K562 (cell line): Measurements from ENCODE around the gene ITSN2. TPM values are rescaled to one million over a fixed set of nuclear protein-coding genes. Genes with fewer than 3 reads are reported as not detected.

Source experiments
- ATAC-seq: fragments of 200-7000 bp; cut with Tn5 transposase; 3 replicates; pipeline ENCODE4 v1.9.1; 2020; ENCODE audit warnings: moderate library complexity
- BruUV-seq: library from RNA; stranded (reverse); fragments of 400-500 nt; replicated peaks from 2 replicates; lab custom pipeline; 2021; lab: Mats Ljungman, UMichigan
- CTCF ChIA-PET: fragments of 300-600 bp; formaldehyde crosslinking; extraction: SDS; loops from one replicate; lab custom pipeline; 2021; ENCODE audit warnings: low intra/inter-chr PET ratio; lab: Yijun Ruan, JAX
- POLR2A ChIA-PET: fragments of 300-600, 350-650 bp; sonication (Branson Sonifier 250); formaldehyde crosslinking; extraction: SDS; loops from one replicate; lab custom pipeline; 2021; ENCODE audit warnings: antibody characterized with exemption, inconsistent platforms; lab: Yijun Ruan, JAX
- DNase-seq, 4 experiments: peaks; one replicate each; pipeline versions ENCODE4 v3.0.0 to v3.0.0-alpha.2; 2011 to 2018; ENCODE audit warnings: low spot score in 3 of 4, mixed read lengths in 3 of 4; ENCODE audit errors: extremely low read depth in 1 of 4
- FAIRE-seq: peaks from 2 replicates; lab custom pipeline; 2011; peaks lifted over from hg19 to GRCh38; lab: Jason Lieb, UNC
- H2AFZ ChIP-seq: 2 replicates; pipeline ENCODE4 v1.6.0; 2011; ENCODE audit warnings: low read depth, low read length, control low read depth, inconsistent platforms
- H3K27ac ChIP-seq: fragments of 200-600 bp; 3 replicates; pipeline ENCODE4 v1.8.0; 2011; ENCODE audit warnings: low read depth, mild to moderate bottlenecking, control low read depth, inconsistent platforms, low read length, moderate library complexity, mixed read lengths; ENCODE audit errors: extremely low read depth
- H3K27me3 ChIP-seq, 2 experiments: fragments of 300-600 bp in 1 of 2; 2 replicates in 1 of 2; 3 replicates in 1 of 2; pipeline versions ENCODE4 v1.6.0 to v1.8.0; 2011; ENCODE audit warnings: inconsistent platforms in 2 of 2, low read length in 2 of 2, mild to moderate bottlenecking in 1 of 2, mixed read lengths in 1 of 2, moderate library complexity in 1 of 2; ENCODE audit not compliant: control insufficient read depth in 2 of 2, insufficient read depth in 2 of 2
- H3K36me3 ChIP-seq: fragments of 300-600 bp; 3 replicates; pipeline ENCODE4 v1.8.0; 2011; ENCODE audit warnings: mild to moderate bottlenecking, low read length, inconsistent platforms; ENCODE audit not compliant: control insufficient read depth, insufficient read depth
- H3K4me1 ChIP-seq, 2 experiments: fragments of 200-600 bp in 1 of 2; replicated peaks in 1 of 2; 2 replicates in 1 of 2; 3 replicates in 1 of 2; pipeline versions ENCODE4 v1.5.1 to v1.8.0; 2011; ENCODE audit warnings: inconsistent platforms in 2 of 2, low read length in 2 of 2, mild to moderate bottlenecking in 1 of 2, mixed read lengths in 1 of 2, moderate library complexity in 1 of 2; ENCODE audit not compliant: control insufficient read depth in 2 of 2, insufficient read depth in 2 of 2
- H3K4me2 ChIP-seq: 2 replicates; pipeline ENCODE4 v1.6.1; 2011; ENCODE audit warnings: low read length, control low read depth, inconsistent platforms, mixed read lengths; ENCODE audit not compliant: insufficient read depth
- H3K4me3 ChIP-seq: fragments of 200-600 bp; sonication (generic), shearing (Covaris generic); 2 replicates; pipeline ENCODE4 v1.5.1; 2016; ENCODE audit warnings: control low read depth, inconsistent platforms
- H3K79me2 ChIP-seq: fragments of 200-600 bp; 3 replicates; pipeline ENCODE4 v1.8.0; 2011; ENCODE audit warnings: low read length, inconsistent platforms; ENCODE audit not compliant: control insufficient read depth, insufficient read depth
- H3K9ac ChIP-seq, 2 experiments: 2 replicates each; pipeline versions ENCODE4 v1.6.0 to v1.6.1; 2011; ENCODE audit warnings: low read depth in 2 of 2, low read length in 2 of 2, control low read depth in 1 of 2, inconsistent platforms in 1 of 2, mild to moderate bottlenecking in 1 of 2, mixed read lengths in 1 of 2; ENCODE audit not compliant: insufficient read depth in 1 of 2
- H3K9me1 ChIP-seq: one replicate; pipeline ENCODE4 v1.6.0; 2011; ENCODE audit warnings: inconsistent platforms, mild to moderate bottlenecking, low read length, moderate library complexity; ENCODE audit not compliant: control insufficient read depth, insufficient read depth
- H3K9me3 ChIP-seq: replicated peaks from 2 replicates; pipeline ENCODE4 v1.5.1; 2011; ENCODE audit warnings: low read depth, low read length, inconsistent platforms; ENCODE audit not compliant: control insufficient read depth, insufficient read depth
- H4K20me1 ChIP-seq: replicated peaks from 2 replicates; pipeline ENCODE4 v1.6.1; 2011; ENCODE audit warnings: low read length, inconsistent platforms, mixed read lengths; ENCODE audit not compliant: control insufficient read depth, insufficient read depth
- ARID3A ChIP-seq: IDR thresholded peaks from 2 replicates; pipeline ENCODE4 v1.6.1; 2012; ENCODE audit warnings: low read depth, low read length, improper control_type of control experiment, borderline replicate concordance
- BCLAF1 ChIP-seq, 2 experiments: fragments of 450-650 bp in 1 of 2; IDR thresholded peaks; 2 replicates each; pipeline ENCODE4 v1.6.1; 2011 to 2017; ENCODE audit warnings: low read depth in 2 of 2, antibody characterized with exemption in 1 of 2, borderline replicate concordance in 1 of 2, low read length in 1 of 2, mild to moderate bottlenecking in 1 of 2, mixed read lengths in 1 of 2; ENCODE audit not compliant: control insufficient read depth in 1 of 2
- BRD9 ChIP-seq: fragments of 450-650 bp; IDR thresholded peaks from 2 replicates; pipeline ENCODE4 v1.6.1; 2018; ENCODE audit warnings: low read depth; ENCODE audit not compliant: partially characterized antibody
- CBFA2T3 ChIP-seq: fragments of 450-650 bp; IDR thresholded peaks from 2 replicates; pipeline ENCODE4 v1.6.1; 2017
- CREB3 ChIP-seq: fragments of 450-650 bp; conservative IDR thresholded peaks from 2 replicates; pipeline ENCODE4 v1.6.1; 2016; ENCODE audit warnings: missing genetic modification characterization, low read depth, mild to moderate bottlenecking, missing compliant biosample characterization, moderate library complexity
- KDM4B ChIP-seq, 2 experiments: fragments of 450-650 bp in 1 of 2; sonication (generic) in 1 of 2; IDR thresholded peaks; 2 replicates each; pipeline ENCODE4 v1.6.1; 2016 to 2017; ENCODE audit warnings: borderline replicate concordance in 2 of 2, antibody characterized with exemption in 1 of 2, low read depth in 1 of 2, mild to moderate bottlenecking in 1 of 2
- MBD2 ChIP-seq: sonication (generic); IDR thresholded peaks from 2 replicates; pipeline ENCODE4 v1.6.1; 2016; ENCODE audit warnings: low read depth, borderline replicate concordance
- MTA2 ChIP-seq: fragments of 450-650 bp; IDR thresholded peaks from 2 replicates; pipeline ENCODE4 v1.6.1; 2016; ENCODE audit warnings: low read depth
- RBFOX2 ChIP-seq: fragments of 200-400 bp; formaldehyde crosslinking; IDR thresholded peaks from 2 replicates; pipeline ENCODE4 v1.6.1; 2017; ENCODE audit warnings: low read depth, mild to moderate bottlenecking, low read length, moderate library complexity
- RBM25 ChIP-seq: fragments of 200-400 bp; formaldehyde crosslinking; IDR thresholded peaks from 2 replicates; pipeline ENCODE4 v1.6.1; 2018; ENCODE audit warnings: low read length, low read depth, moderate library complexity; ENCODE audit not compliant: severe bottlenecking
- RFX7 ChIP-seq: fragments of 250-450 bp; sonication (Bioruptor Pico); IDR thresholded peaks from 2 replicates; pipeline ENCODE4 v1.5.1; 2021; ENCODE audit warnings: mild to moderate bottlenecking
- RHOXF2B ChIP-seq: fragments of 250-450 bp; sonication (Bioruptor Pico); conservative IDR thresholded peaks from 2 replicates; pipeline ENCODE4 v1.5.1; 2021
- SREBF2 ChIP-seq: sonication (generic); formaldehyde crosslinking; IDR thresholded peaks from 2 replicates; pipeline ENCODE4 v1.4.0; 2020; ENCODE audit warnings: mild to moderate bottlenecking, missing genetic modification reagents
- STAT5B ChIP-seq: fragments of 250-450 bp; sonication (Bioruptor Pico); IDR thresholded peaks from 2 replicates; pipeline ENCODE4 v1.8.0; 2021; ENCODE audit warnings: mild to moderate bottlenecking, inconsistent platforms
- SUPT5H ChIP-seq: fragments of 450-650 bp; IDR thresholded peaks from 2 replicates; pipeline ENCODE4 v1.6.1; 2016
- TEAD1 ChIP-seq, 2 experiments: fragments of 450-650 bp in 1 of 2; sonication (generic) in 1 of 2; formaldehyde crosslinking; IDR thresholded peaks; 2 replicates each; pipeline versions ENCODE4 v1.4.0 to v1.8.0; 2020 to 2022; ENCODE audit warnings: mild to moderate bottlenecking in 2 of 2, missing genetic modification reagents in 1 of 2
- WGBS: fragments of 100-300 bp; shearing (Covaris generic); methylation state at CpG from one replicate; pipeline ENCODE4 v1.1.6; 2016; ENCODE audit warnings: low coverage, mixed read lengths; ENCODE audit not compliant: insufficient coverage; ENCODE audit errors: missing lambda C conversion rate; 5-methylcytosine and 5-hydroxymethylcytosine counted together
- in situ Hi-C: fragments of 300-500 bp; cut with MboI; formaldehyde crosslinking; loops from 4 replicates; pipeline ENCODE4 v1.15.0; 2018; ENCODE audit warnings: inconsistent platforms, mixed read lengths
- intact Hi-C: fragments of 100-400 bp; cut with micrococcal nuclease; formaldehyde crosslinking; loops from 2 replicates; pipeline ENCODE4 v1.14.2; 2022
- polyA plus RNA-seq, 8 experiments: library from polyadenylated mRNA; depleted of rRNA in 4 of 8; stranded (reverse) in 5 of 8; unstranded in 3 of 8; fragments of >200 nt; fragmentation: Nextera tagmentation in 2 of 8; fragmentation: Illumina TruSeq in 1 of 8; extraction: Ambion mirVana in 2 of 8; extraction: Trizol in 1 of 8; gene quantifications; 2 replicates each; pipeline versions ENCODE4 v1.2.1 to v1.2.3, GENCODE V29; 2011 to 2014; ENCODE audit warnings: inconsistent platforms in 1 of 8, missing spikeins in 1 of 8
- total RNA-seq, 7 experiments: library from RNA; depleted of rRNA in 6 of 7; stranded (reverse); fragments of >200 nt in 6 of 7; fragmentation: Illumina TruSeq in 2 of 7; extraction: Trizol in 2 of 7; gene quantifications; 2 replicates each; pipeline versions ENCODE4 v1.2.1 to v1.2.3, GENCODE V29; 2011 to 2021; ENCODE audit warnings: low replicate concordance in 1 of 7

ITSN2 gene
- total and polyA plus RNA-seq, 9 of the 15 experiments (the other 6 are each of a cell fraction or from before 2014, with no cell fraction given) = 6.6 to 19.9 (median 15.2) TPM

GRCh38 chr2:24313744-24314632 lies 46.3 kb downstream of the ITSN2 start:
- no peak overlapping the region for H3K4me3 ChIP-seq
- H3K9ac ChIP-seq = no peak overlapping the region
- H3K79me2 ChIP-seq = no peaks in the 10 kb centered on the region
- no peaks in the 10 kb centered on the region for H3K4me1 ChIP-seq
- peaks cover 9% of the 10 kb centered on the region; the same call in 2 of the 3 replicates for H3K36me3 ChIP-seq
- WGBS = 46% methylated on average over 5 of the region's 5 CpGs
- CTCF ChIA-PET = no interaction called here
- no peak for DNase-seq
- FAIRE-seq = no peak
- POLR2A ChIA-PET = interaction anchor here (0.6 kb wide), 1 partner anchor 505 kb away, joined by 3 read pairs; no protein-coding TSS in a partner anchor
- no peaks in the 10 kb centered on the region for H4K20me1 ChIP-seq
- intact Hi-C loops (no loop called here), in situ Hi-C loops (no loop called here)
- no peaks in the 10 kb centered on the region for H3K9me3 ChIP-seq
- no peak overlapping the region for H3K27ac ChIP-seq
- no peaks in the 10 kb centered on the region for H3K27me3 ChIP-seq
- H2AFZ ChIP-seq = no peak overlapping the region
- ATAC-seq = no peak
- no TSS peak for BruUV-seq
- H3K4me2 ChIP-seq = no peak overlapping the region
- no peaks in the 10 kb centered on the region for H3K9me1 ChIP-seq
- TF ChIP-seq BRD9 = no peak
- TF ChIP-seq CREB3 (tag) = no peak
- TF ChIP-seq ARID3A = no peak
- no peak for TF ChIP-seq BCLAF1 (IDR thresholded peaks at IDR 0.05; ENCODE audit: borderline replicate concordance in 1 of 2, control insufficient read depth in 1 of 2, low read depth in 2 of 2, low read length in 1 of 2)
- TF ChIP-seq MTA2 = no peak
- no peak for TF ChIP-seq SREBF2 (CRISPR knock-in tag)
- TF ChIP-seq RHOXF2B = no peak
- no peak for TF ChIP-seq MBD2
- TF ChIP-seq RFX7 (CRISPR knock-in tag) = no peak
- no peak for TF ChIP-seq STAT5B (CRISPR knock-in tag)
- TF ChIP-seq TEAD1 (CRISPR knock-in tag; IDR thresholded peaks at IDR 0.05) = no peak
- no peak for TF ChIP-seq CBFA2T3
- no peak for TF ChIP-seq KDM4B (IDR thresholded peaks at IDR 0.05; ENCODE audit: borderline replicate concordance in 2 of 2, low read depth in 1 of 2)
- TF ChIP-seq SUPT5H = no peak
- TF ChIP-seq RBM25 = no peak
- TF ChIP-seq RBFOX2 = no peak
